Mesenchymal stem cell (in vitro differentiated cells and primary cell): ENCODE data around the gene SMYD4.

Experiments used
- DNase-seq: peaks from one replicate; pipeline ENCODE4 v3.0.0-alpha.2; 2013
- H2AFZ ChIP-seq: one replicate; pipeline ENCODE4 v1.6.1; 2013; ENCODE audit warnings: low read depth, mild to moderate bottlenecking, control low read depth, inconsistent platforms, low read length, moderate library complexity
- H2AK5ac ChIP-seq: 2 replicates; pipeline ENCODE4 v1.6.1; 2013; ENCODE audit warnings: low read length, moderate library complexity, mild to moderate bottlenecking, inconsistent platforms; ENCODE audit not compliant: severe bottlenecking
- H2BK120ac ChIP-seq: one replicate; pipeline ENCODE4 v1.6.1; 2013; ENCODE audit warnings: low read depth, mild to moderate bottlenecking, inconsistent platforms, low read length, moderate library complexity
- H2BK12ac ChIP-seq, 2 experiments: one replicate each; pipeline ENCODE4 v1.6.1; 2013; ENCODE audit warnings: inconsistent platforms in 2 of 2, low read length in 2 of 2, mild to moderate bottlenecking in 2 of 2, moderate library complexity in 2 of 2, control low read depth in 1 of 2
- H2BK15ac ChIP-seq: one replicate; pipeline ENCODE4 v1.6.1; 2013; ENCODE audit warnings: mild to moderate bottlenecking, low read depth, inconsistent platforms; ENCODE audit not compliant: poor library complexity, severe bottlenecking
- H2BK5ac ChIP-seq: 2 replicates; pipeline ENCODE4 v1.6.1; 2013; ENCODE audit warnings: low read depth, mild to moderate bottlenecking, low read length, control low read depth, inconsistent platforms; ENCODE audit not compliant: poor library complexity, severe bottlenecking
- H3K14ac ChIP-seq, 2 experiments: one replicate each; pipeline ENCODE4 v1.6.1; 2013; ENCODE audit warnings: inconsistent platforms in 2 of 2, low read length in 2 of 2, control low read depth in 1 of 2, mild to moderate bottlenecking in 1 of 2, moderate library complexity in 1 of 2
- H3K18ac ChIP-seq, 2 experiments: one replicate each; pipeline ENCODE4 v1.6.1; 2013; ENCODE audit warnings: inconsistent platforms in 2 of 2, low read length in 2 of 2, control low read depth in 1 of 2, low read depth in 1 of 2, mild to moderate bottlenecking in 1 of 2
- H3K23ac ChIP-seq, 2 experiments: one replicate each; pipeline ENCODE4 v1.6.1; 2013; ENCODE audit warnings: inconsistent platforms in 2 of 2, low read length in 2 of 2, mild to moderate bottlenecking in 2 of 2, moderate library complexity in 2 of 2, control low read depth in 1 of 2
- H3K27ac ChIP-seq: 2 replicates; pipeline ENCODE4 v1.5.1; 2013; ENCODE audit warnings: mild to moderate bottlenecking, moderate library complexity, low read length, control low read depth, inconsistent platforms; ENCODE audit not compliant: poor library complexity, severe bottlenecking
- H3K27me3 ChIP-seq, 2 experiments: 2 replicates each; pipeline versions ENCODE4 v1.6.1 to v1.7.0; 2013; ENCODE audit warnings: low read length in 2 of 2, mild to moderate bottlenecking in 2 of 2, moderate library complexity in 2 of 2, control low read depth in 1 of 2, inconsistent platforms in 1 of 2; ENCODE audit not compliant: control insufficient read depth in 1 of 2, insufficient read depth in 1 of 2
- H3K36me3 ChIP-seq, 2 experiments: 2 replicates each; pipeline versions ENCODE4 v1.6.1 to v1.7.0; 2013; ENCODE audit warnings: low read length in 2 of 2, control low read depth in 1 of 2, inconsistent platforms in 1 of 2, low read depth in 1 of 2, mild to moderate bottlenecking in 1 of 2; ENCODE audit not compliant: insufficient read depth in 2 of 2, control insufficient read depth in 1 of 2
- H3K4ac ChIP-seq, 2 experiments: one replicate each; pipeline ENCODE4 v1.6.1; 2013; ENCODE audit warnings: inconsistent platforms in 2 of 2, low read length in 2 of 2, mild to moderate bottlenecking in 2 of 2, moderate library complexity in 2 of 2, control low read depth in 1 of 2, low read depth in 1 of 2
- H3K4me1 ChIP-seq: 2 replicates; pipeline ENCODE4 v1.6.1; 2013; ENCODE audit warnings: low read depth, low read length, control low read depth; ENCODE audit not compliant: control insufficient read depth, insufficient read depth
- H3K4me2 ChIP-seq: 2 replicates; pipeline ENCODE4 v1.6.1; 2013; ENCODE audit warnings: low read length, mild to moderate bottlenecking, inconsistent platforms; ENCODE audit not compliant: poor library complexity, severe bottlenecking
- H3K4me3 ChIP-seq, 2 experiments: 2 replicates each; pipeline versions ENCODE4 v1.5.1 to v1.7.0; 2013; ENCODE audit warnings: low read length in 2 of 2, mild to moderate bottlenecking in 2 of 2, control low read depth in 1 of 2, low read depth in 1 of 2; ENCODE audit not compliant: insufficient read depth in 1 of 2
- H3K79me1 ChIP-seq: replicated peaks from 2 replicates; pipeline ENCODE4 v1.6.1; 2013; ENCODE audit warnings: mild to moderate bottlenecking, control low read depth, low read length, inconsistent platforms; ENCODE audit not compliant: poor library complexity, severe bottlenecking
- H3K9ac ChIP-seq: 2 replicates; pipeline ENCODE4 v1.7.0; 2013; ENCODE audit warnings: mild to moderate bottlenecking, low read length, moderate library complexity
- H3K9me3 ChIP-seq: 2 replicates; pipeline ENCODE4 v1.7.0; 2013; ENCODE audit warnings: mild to moderate bottlenecking, low read length; ENCODE audit not compliant: control insufficient read depth
- H4K8ac ChIP-seq: one replicate; pipeline ENCODE4 v1.6.1; 2013; ENCODE audit warnings: inconsistent platforms, mild to moderate bottlenecking, low read length, moderate library complexity
- H4K91ac ChIP-seq: one replicate; pipeline ENCODE4 v1.6.1; 2013; ENCODE audit warnings: mild to moderate bottlenecking, low read length, inconsistent platforms
- WGBS: methylation state at CpG from one replicate; pipeline ENCODE4 v1.1.7; 2013; ENCODE audit warnings: mixed read lengths; 5-methylcytosine and 5-hydroxymethylcytosine counted together

SMYD4 gene

DNA sequence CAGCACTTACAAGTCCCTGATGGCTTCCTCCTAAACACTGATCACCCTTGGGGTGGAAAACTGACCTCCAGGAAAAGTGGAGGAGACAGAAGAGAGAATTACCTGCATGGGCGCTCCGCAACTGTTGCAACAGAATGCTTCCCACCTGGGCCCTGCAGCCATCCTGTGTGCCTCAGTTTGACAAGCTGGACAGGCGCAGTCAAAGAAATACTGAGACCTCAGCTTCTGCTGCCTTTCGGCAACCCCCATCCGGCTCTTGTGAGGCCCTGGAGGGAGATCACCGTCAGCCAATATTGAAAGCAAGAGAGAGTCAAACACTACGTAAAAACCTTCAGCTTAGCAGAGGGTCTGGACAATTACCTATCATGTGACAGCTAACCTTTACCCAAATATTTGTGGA lies 43.0 kb downstream of the SMYD4 start:
- Histone ChIP-seq H3K9ac (peak overlapping the region; percentile 78), H2BK5ac (no peak overlapping the region), H3K79me1 (peaks cover 17% of the 10 kb centered on the region), H3K9me3 (no peaks in the 10 kb centered on the region), H3K14ac (no peak overlapping the region), H3K36me3 (peaks cover 6 to 30% of the 10 kb centered on the region in 2 experiments), H4K8ac (peak overlapping the region; percentile 19), H3K27ac (no peak overlapping the region), H2AK5ac (peak overlapping the region; percentile 91), H2BK15ac (peak overlapping the region; percentile 84), H3K23ac (no peak overlapping the region), H3K4me1 (peaks cover 26% of the 10 kb centered on the region), H3K4me3 (peak overlapping the region in 1 of 2 experiments; percentile 12), H2BK120ac (no peak overlapping the region), H4K91ac (no peak overlapping the region), H3K4me2 (no peak overlapping the region), H3K4ac (peak overlapping the region in 1 of 2 experiments; percentile 17), H2AFZ (no peak overlapping the region), H3K27me3 (no peaks in the 10 kb centered on the region), H2BK12ac (peak overlapping the region; percentile 25 to 51), H3K18ac (peak overlapping the region in 1 of 2 experiments; percentile 28)
- WGBS = 88% methylated on average over 7 of the region's 7 CpGs
- no peak for DNase-seq

DNA sequence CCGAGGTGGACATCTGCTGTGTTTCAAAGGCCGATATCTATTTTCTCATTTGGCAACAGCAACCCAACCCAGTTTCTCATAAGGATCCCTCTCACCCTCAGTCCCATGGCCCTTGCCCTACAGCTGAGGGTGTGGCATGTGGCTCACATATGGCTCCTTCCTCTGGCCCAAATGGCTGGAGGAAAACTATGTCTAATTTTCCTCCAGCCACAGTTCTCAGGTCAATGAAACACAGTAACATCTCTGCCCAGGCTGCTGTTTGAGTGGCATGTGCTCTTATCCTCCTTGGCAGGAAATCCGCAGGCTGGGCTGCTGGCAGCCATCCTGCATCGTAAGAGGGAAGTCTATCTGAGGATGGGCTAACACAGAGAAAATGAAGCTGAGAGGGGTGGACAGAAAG lies 43.8 kb downstream of the SMYD4 start:
- peak overlapping the region; percentile 78 for H3K9ac ChIP-seq
- H4K91ac ChIP-seq = peak overlapping the region; percentile 34
- H2BK15ac ChIP-seq = peak overlapping the region; percentile 15
- peak overlapping the region; percentile 20 to 23 for H2BK12ac ChIP-seq
- no peak overlapping the region for H3K4me2 ChIP-seq
- no peaks in the 10 kb centered on the region for H3K9me3 ChIP-seq
- 96% methylated on average over 4 of the region's 4 CpGs for WGBS
- H3K4me1 ChIP-seq = peaks cover 26% of the 10 kb centered on the region
- no peak overlapping the region for H2AFZ ChIP-seq
- peaks cover 14 to 35% of the 10 kb centered on the region in 2 experiments for H3K36me3 ChIP-seq
- H3K23ac ChIP-seq = no peak overlapping the region
- peaks cover 17% of the 10 kb centered on the region for H3K79me1 ChIP-seq
- peak overlapping the region in 1 of 2 experiments; percentile 34 for H3K18ac ChIP-seq
- H4K8ac ChIP-seq = no peak overlapping the region
- H2BK120ac ChIP-seq = peak overlapping the region; percentile 27
- no peak overlapping the region for H3K27ac ChIP-seq
- H2AK5ac ChIP-seq = peak overlapping the region; percentile 31
- no peak overlapping the region for H3K14ac ChIP-seq
- no peak overlapping the region for H2BK5ac ChIP-seq
- DNase-seq = no peak
- peak overlapping the region in 1 of 2 experiments; percentile 2 for H3K4ac ChIP-seq
- H3K27me3 ChIP-seq = no peaks in the 10 kb centered on the region
- no peak overlapping the region for H3K4me3 ChIP-seq

DNA sequence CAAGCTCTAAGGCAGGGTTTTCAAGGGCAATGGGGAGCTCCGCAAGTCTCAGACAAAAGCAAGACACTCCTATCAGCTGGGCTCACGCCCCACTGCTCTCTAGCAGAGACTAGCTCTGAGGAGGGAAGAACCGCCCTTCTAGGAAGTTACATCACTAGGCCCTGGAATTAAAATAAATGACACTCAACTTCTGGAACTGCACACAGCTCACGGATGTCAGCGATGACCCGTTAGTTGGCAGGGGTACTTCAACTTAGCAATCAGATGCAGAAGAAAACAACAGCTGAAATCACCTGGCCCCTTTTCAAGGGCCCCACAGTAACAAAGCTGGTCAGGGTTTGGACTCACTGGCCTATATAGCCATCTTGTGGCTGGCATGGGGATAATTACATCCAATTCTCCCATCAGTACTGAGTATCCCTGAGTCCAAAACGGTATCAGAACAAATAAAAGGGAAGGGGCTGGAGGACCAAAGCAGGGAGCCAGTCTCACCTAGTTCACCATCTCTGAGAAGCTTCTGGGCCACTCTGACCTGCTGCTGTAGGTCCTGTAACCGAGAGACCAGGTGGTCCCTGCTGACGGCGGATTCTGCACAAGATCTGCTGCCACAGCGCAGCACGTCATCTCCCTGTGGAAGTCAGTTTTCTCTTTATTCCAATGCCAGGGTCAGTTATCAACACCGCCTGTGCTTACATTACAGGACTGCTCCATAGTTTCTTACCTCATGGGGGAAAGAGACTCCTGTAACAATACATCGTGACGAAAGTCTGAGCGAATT lies 45.7 kb downstream of the SMYD4 start:
- H2AFZ ChIP-seq = no peak overlapping the region
- H3K4me2 ChIP-seq = no peak overlapping the region
- no peak overlapping the region for H2BK120ac ChIP-seq
- H3K79me1 ChIP-seq = peaks cover 17% of the 10 kb centered on the region
- peak overlapping the region in 1 of 2 experiments; percentile 65 for H3K4me3 ChIP-seq
- H3K4me1 ChIP-seq = peaks cover 26% of the 10 kb centered on the region
- H2AK5ac ChIP-seq = peak overlapping the region; percentile 71
- H3K4ac ChIP-seq = peak overlapping the region in 1 of 2 experiments; percentile 35
- H3K18ac ChIP-seq = peak overlapping the region; percentile 19 to 42
- H2BK15ac ChIP-seq = no peak overlapping the region
- no peak overlapping the region for H2BK5ac ChIP-seq
- no peak overlapping the region for H3K27ac ChIP-seq
- no peaks in the 10 kb centered on the region for H3K27me3 ChIP-seq
- H4K8ac ChIP-seq = peak overlapping the region; percentile 43
- H3K9ac ChIP-seq = peak overlapping the region; percentile 82
- peak; percentile 85 for DNase-seq
- no peaks in the 10 kb centered on the region for H3K9me3 ChIP-seq
- WGBS = 73% methylated on average over 16 of the region's 16 CpGs
- no peak overlapping the region for H3K23ac ChIP-seq
- H3K36me3 ChIP-seq = peaks cover 14 to 35% of the 10 kb centered on the region in 2 experiments
- peak overlapping the region; percentile 28 for H4K91ac ChIP-seq
- H3K14ac ChIP-seq = no peak overlapping the region
- peak overlapping the region; percentile 96 to 97 for H2BK12ac ChIP-seq

DNA sequence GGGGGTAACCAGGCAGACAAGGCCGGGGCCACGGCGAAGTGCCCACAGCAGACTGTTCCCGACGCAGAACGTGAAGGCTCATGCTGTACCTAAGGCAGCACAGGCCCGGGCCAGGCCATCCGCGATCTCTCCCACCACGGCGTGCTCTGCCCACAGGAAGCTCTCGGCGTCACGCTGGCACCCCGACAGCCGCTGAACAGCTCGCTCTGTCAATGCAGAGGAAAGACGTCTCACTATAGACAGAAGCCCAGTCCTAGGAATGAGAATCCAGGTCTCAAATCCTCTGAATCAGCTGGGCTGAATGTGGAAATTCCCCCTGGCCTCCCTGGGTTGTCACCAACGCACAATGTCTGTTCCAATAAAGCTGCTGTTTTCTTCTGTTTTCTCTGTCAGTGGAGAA lies 46.4 kb downstream of the SMYD4 start:
- peaks cover 18 to 41% of the 10 kb centered on the region in 2 experiments for H3K36me3 ChIP-seq
- H2AFZ ChIP-seq = no peak overlapping the region
- peak overlapping the region; percentile 82 for H3K9ac ChIP-seq
- H2BK12ac ChIP-seq = peak overlapping the region; percentile 29 to 59
- peak overlapping the region; percentile 37 for H2BK120ac ChIP-seq
- peak overlapping the region; percentile 38 for H2BK15ac ChIP-seq
- H3K4me2 ChIP-seq = no peak overlapping the region
- peak overlapping the region; percentile 4 for H2AK5ac ChIP-seq
- H3K23ac ChIP-seq = no peak overlapping the region
- H3K4ac ChIP-seq = peak overlapping the region; percentile 6 to 27
- peaks cover 24% of the 10 kb centered on the region for H3K4me1 ChIP-seq
- H3K14ac ChIP-seq = no peak overlapping the region
- no peak overlapping the region for H3K27ac ChIP-seq
- 90% methylated on average over 19 of the region's 19 CpGs for WGBS
- no peaks in the 10 kb centered on the region for H3K9me3 ChIP-seq
- peak overlapping the region in 1 of 2 experiments; percentile 65 for H3K4me3 ChIP-seq
- peak overlapping the region; percentile 22 for H4K91ac ChIP-seq
- peaks cover 16% of the 10 kb centered on the region for H3K79me1 ChIP-seq
- DNase-seq = peak; percentile 56
- no peak overlapping the region for H2BK5ac ChIP-seq
- H3K18ac ChIP-seq = peak overlapping the region; percentile 6 to 42
- peak overlapping the region; percentile 2 for H4K8ac ChIP-seq
- H3K27me3 ChIP-seq = no peaks in the 10 kb centered on the region
